Hepatocyte (in vitro differentiated cells): Measurements from ENCODE around the gene PRDM5.

Experiments used
- EZH2 ChIP-seq: fragments of 200-600 bp; sonication (generic); IDR thresholded peaks from 2 replicates; pipeline ENCODE4 v1.6.1; 2016; ENCODE audit warnings: antibody characterized with exemption, mild to moderate bottlenecking, borderline replicate concordance
- EZH2phosphoT487 ChIP-seq: fragments of 200-600 bp; sonication (generic); IDR thresholded peaks from one replicate; pipeline ENCODE4 v1.6.1; 2018; ENCODE audit warnings: antibody characterized with exemption, mild to moderate bottlenecking, low read depth, moderate library complexity; ENCODE audit not compliant: unreplicated experiment, severe bottlenecking
- TF ChIP-seq, protein P1 (sequence below): fragments of 200-600 bp; sonication (generic); IDR thresholded peaks from 2 replicates; pipeline ENCODE4 v1.5.1; 2016; ENCODE audit warnings: antibody characterized with exemption, mild to moderate bottlenecking; ENCODE audit not compliant: poor library complexity

DNA sequence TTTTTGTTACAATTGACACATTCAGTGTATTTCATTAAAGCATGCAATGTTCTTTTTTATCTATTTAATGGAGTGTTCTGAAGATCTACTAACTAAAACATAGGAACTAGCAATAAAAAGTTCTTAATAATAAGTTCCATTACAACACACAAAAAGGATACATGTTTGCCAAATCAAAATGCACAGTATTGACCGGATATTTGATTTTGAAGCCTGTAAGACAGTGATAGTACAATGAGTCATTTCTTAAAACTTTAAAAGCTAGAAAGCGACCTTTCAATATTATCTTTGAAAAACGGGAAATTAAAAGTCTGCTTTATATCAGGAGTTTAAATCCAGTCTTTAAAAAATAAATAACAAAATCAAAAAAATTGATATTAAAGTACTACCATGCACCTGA, 2.4 kb upstream of the PRDM5 start:
- TF ChIP-seq, protein P1, sequence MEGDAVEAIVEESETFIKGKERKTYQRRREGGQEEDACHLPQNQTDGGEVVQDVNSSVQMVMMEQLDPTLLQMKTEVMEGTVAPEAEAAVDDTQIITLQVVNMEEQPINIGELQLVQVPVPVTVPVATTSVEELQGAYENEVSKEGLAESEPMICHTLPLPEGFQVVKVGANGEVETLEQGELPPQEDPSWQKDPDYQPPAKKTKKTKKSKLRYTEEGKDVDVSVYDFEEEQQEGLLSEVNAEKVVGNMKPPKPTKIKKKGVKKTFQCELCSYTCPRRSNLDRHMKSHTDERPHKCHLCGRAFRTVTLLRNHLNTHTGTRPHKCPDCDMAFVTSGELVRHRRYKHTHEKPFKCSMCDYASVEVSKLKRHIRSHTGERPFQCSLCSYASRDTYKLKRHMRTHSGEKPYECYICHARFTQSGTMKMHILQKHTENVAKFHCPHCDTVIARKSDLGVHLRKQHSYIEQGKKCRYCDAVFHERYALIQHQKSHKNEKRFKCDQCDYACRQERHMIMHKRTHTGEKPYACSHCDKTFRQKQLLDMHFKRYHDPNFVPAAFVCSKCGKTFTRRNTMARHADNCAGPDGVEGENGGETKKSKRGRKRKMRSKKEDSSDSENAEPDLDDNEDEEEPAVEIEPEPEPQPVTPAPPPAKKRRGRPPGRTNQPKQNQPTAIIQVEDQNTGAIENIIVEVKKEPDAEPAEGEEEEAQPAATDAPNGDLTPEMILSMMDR = no peak
- TF ChIP-seq EZH2 = no peak
- TF ChIP-seq EZH2phosphoT487 = no peak
